ENCODE data around the gene ADCY2. TPM values are rescaled to one million over a fixed set of nuclear protein-coding genes. Genes with fewer than 3 reads are reported as not detected.

Gene ADCY2
- total and polyA plus RNA-seq, 2 of the 13 experiments (the other 11 are each of a cell fraction or from before 2014, with no cell fraction given), result not detected

GRCh38 chr5:7776442-7776841 lies 380.5 kb downstream of the ADCY2 start (continued):
- TF ChIP-seq MTERF4 (CRISPR knock-in tag; IDR thresholded peaks at IDR 0.05), result no peak

- WGBS (ENCODE audit: low lambda C conversion rate), result 3% methylated on average over 10 of the region's 10 CpGs
- H3K9me3 ChIP-seq (ENCODE audit: low read length), result no peaks in the 10 kb centered on the region
- no peak overlapping the region for H2AFZ ChIP-seq (ENCODE audit: low read length)
- in situ Hi-C loops (cut with HindIII; ENCODE audit: extremely low pct_ligation_motif_present, low pct_unique_long_range_greater_than_20kb), result no loop called here
- no peaks in the 10 kb centered on the region for H4K20me1 ChIP-seq (ENCODE audit: insufficient read depth, low read length)
- CTCF ChIA-PET (ENCODE audit: low intra/inter-chr PET ratio, low total read pairs), result no interaction called here
- DNase-seq (ENCODE audit: low spot score) (no peak), FAIRE-seq (no peak), ATAC-seq (no peak)
- no peaks in the 10 kb centered on the region for H3K4me1 ChIP-seq (ENCODE audit: insufficient read depth, low read length)
- no peak overlapping the region for H3K27ac ChIP-seq (ENCODE audit: extremely low read length, insufficient read depth, low read length)
- intact Hi-C loops (cut with micrococcal nuclease; ENCODE audit: unreplicated experiment), result no loop called here
- POLR2A ChIA-PET, result no interaction called here
- H3K27me3 ChIP-seq (ENCODE audit: control insufficient read depth in 1 of 2, insufficient read depth in 2 of 2, low read length in 2 of 2), result peaks cover 3 to 21% of the 10 kb centered on the region in 2 experiments; a peak in 2 of 5 replicates
- no TSS peak for BruUV-seq (replicated peaks)
- H3K4me3 ChIP-seq (replicated peaks in 1 of 3; ENCODE audit: insufficient read depth in 1 of 3, low read depth in 2 of 3, low read length in 3 of 3), result no peak overlapping the region
- TF ChIP-seq PATZ1 (CRISPR knock-in tag; IDR thresholded peaks at IDR 0.05), result no peak
- TF ChIP-seq DDIT3 (CRISPR knock-in tag; IDR thresholded peaks at IDR 0.05), result no peak
- no peak for TF ChIP-seq FOXP4 (CRISPR knock-in tag; IDR thresholded peaks at IDR 0.05)
- TF ChIP-seq HDAC2 (CRISPR knock-in tag; IDR thresholded peaks at IDR 0.05), result no peak
- TF ChIP-seq CBX5 (CRISPR knock-in tag; IDR thresholded peaks at IDR 0.05; ENCODE audit: borderline replicate concordance), result no peak
- TF ChIP-seq BCL6 (CRISPR knock-in tag; IDR thresholded peaks at IDR 0.05), result no peak
- TF ChIP-seq ZBTB34 (CRISPR knock-in tag; IDR thresholded peaks at IDR 0.05), result no peak
- no peaks in the 10 kb centered on the region for H3K79me2 ChIP-seq (ENCODE audit: insufficient read depth, low read length)
- H3K36me3 ChIP-seq (replicated peaks in 1 of 2; ENCODE audit: control insufficient read depth in 1 of 2, insufficient read depth in 2 of 2, low read length in 2 of 2), result no peaks in the 10 kb centered on the region
- H3K9ac ChIP-seq (ENCODE audit: insufficient read depth, low read depth, low read length), result no peak overlapping the region
- H3K4me2 ChIP-seq (ENCODE audit: low read depth, low read length), result no peak overlapping the region
Observed at GRCh38 chr5:7779019-7780005, 383.4 kb downstream of the ADCY2 start.
